HG03159 (cell line): ENCODE results near the gene CRLF1.

ENCODE experiments used
- ATAC-seq: cut with Tn5 transposase; IDR thresholded peaks from one replicate; pipeline ENCODE4 v1.9.1; 2021; ENCODE audit warnings: mild to moderate bottlenecking, moderate library complexity; ENCODE audit not compliant: unreplicated experiment

The CRLF1 gene

GRCh38 chr19:18636969-18637629 lies 30.5 kb upstream of the CRLF1 start, which contains the start of gene KLHL26:
TSS of gene KLHL26 (plus strand) at chr19:18637028. CDS start at chr19:18637055, 27 bp downstream.
- no peak for ATAC-seq

GRCh38 chr19:18636183-18636968 lies 29.8 kb upstream of the CRLF1 start:
- peak; percentile 82 for ATAC-seq

- ATAC-seq: no peak
These were observed 29.2 kb upstream of the CRLF1 start for GRCh38 chr19:18635831-18636182.

GRCh38 chr19:18634612-18635297 lies 28.2 kb upstream of the CRLF1 start:
- ATAC-seq: no peak

GRCh38 chr19:18633321-18633720 lies 26.7 kb upstream of the CRLF1 start:
- no peak for ATAC-seq

GRCh38 chr19:18629166-18630088 lies 22.8 kb upstream of the CRLF1 start:
- no peak for ATAC-seq

- ATAC-seq: no peak
These were observed 20.3 kb upstream of the CRLF1 start for GRCh38 chr19:18626906-18627305.

- ATAC-seq: no peak
These were observed 14.3 kb upstream of the CRLF1 start for GRCh38 chr19:18620902-18621301.

GRCh38 chr19:18620311-18620710 lies 13.7 kb upstream of the CRLF1 start:
- ATAC-seq: no peak

GRCh38 chr19:18618236-18618635 lies 11.6 kb upstream of the CRLF1 start:
- ATAC-seq: no peak

- ATAC-seq: no peak
These were observed 11.0 kb upstream of the CRLF1 start for GRCh38 chr19:18617562-18617961.

GRCh38 chr19:18616023-18616422 lies 9.4 kb upstream of the CRLF1 start:
- no peak for ATAC-seq

- no peak for ATAC-seq
These were observed 7.1 kb upstream of the CRLF1 start for GRCh38 chr19:18613589-18614234.

- no peak for ATAC-seq
These were observed 6.4 kb upstream of the CRLF1 start, which contains the start of gene TMEM59L for GRCh38 chr19:18612772-18613588. TSS of gene TMEM59L (plus strand) at chr19:18612870. CDS start at chr19:18612959, 89 bp downstream.

GRCh38 chr19:18612051-18612771 lies 5.6 kb upstream of the CRLF1 start:
- no peak for ATAC-seq

GRCh38 chr19:18611327-18612050 lies 4.9 kb upstream of the CRLF1 start:
- no peak for ATAC-seq

GRCh38 chr19:18610556-18611326 lies 4.1 kb upstream of the CRLF1 start:
- ATAC-seq: no peak
